Measurements from ENCODE around the gene RALGAPA2. TPM values are rescaled to one million over a fixed set of nuclear protein-coding genes. Genes with fewer than 3 reads are reported as not detected.

Gene RALGAPA2
- total RNA-seq, 2 experiments from 2014 or later, result 21.2 to 21.9 TPM

DNA sequence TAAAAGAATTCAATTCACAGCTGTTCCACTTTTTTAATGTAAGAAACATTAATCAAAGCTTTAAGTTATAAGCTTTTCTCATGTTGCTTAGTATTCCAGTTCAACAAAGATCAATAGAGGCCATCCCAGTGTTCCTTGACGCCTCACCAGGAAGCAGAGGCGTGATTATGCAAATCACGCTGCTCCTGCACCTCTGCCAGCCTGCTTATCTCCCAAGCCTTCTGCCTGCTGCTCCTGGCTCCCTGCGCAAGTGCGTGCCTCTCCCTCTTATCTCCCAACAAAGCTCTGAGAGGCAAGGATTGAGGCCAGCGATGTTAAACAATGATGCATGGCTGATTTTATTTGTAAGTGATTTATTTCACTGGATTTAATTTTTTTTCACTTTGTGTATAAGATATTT, 301.8 kb downstream of the RALGAPA2 start:
- no peak for ATAC-seq (ENCODE audit: poor library complexity)
- Mint-ChIP-seq H3K27ac (no peak overlapping the region), H3K4me3 (no peak overlapping the region), H3K27me3 (no peaks in the 10 kb centered on the region), H3K4me1 (ENCODE audit: low read depth) (no peaks in the 10 kb centered on the region), H3K9me3 (no peaks in the 10 kb centered on the region), H3K36me3 (ENCODE audit: low read depth) (peaks cover 40% of the 10 kb centered on the region)
- H3K4me3 ChIP-seq (ENCODE audit: low read length), result no peak overlapping the region
- TF ChIP-seq, protein P1, sequence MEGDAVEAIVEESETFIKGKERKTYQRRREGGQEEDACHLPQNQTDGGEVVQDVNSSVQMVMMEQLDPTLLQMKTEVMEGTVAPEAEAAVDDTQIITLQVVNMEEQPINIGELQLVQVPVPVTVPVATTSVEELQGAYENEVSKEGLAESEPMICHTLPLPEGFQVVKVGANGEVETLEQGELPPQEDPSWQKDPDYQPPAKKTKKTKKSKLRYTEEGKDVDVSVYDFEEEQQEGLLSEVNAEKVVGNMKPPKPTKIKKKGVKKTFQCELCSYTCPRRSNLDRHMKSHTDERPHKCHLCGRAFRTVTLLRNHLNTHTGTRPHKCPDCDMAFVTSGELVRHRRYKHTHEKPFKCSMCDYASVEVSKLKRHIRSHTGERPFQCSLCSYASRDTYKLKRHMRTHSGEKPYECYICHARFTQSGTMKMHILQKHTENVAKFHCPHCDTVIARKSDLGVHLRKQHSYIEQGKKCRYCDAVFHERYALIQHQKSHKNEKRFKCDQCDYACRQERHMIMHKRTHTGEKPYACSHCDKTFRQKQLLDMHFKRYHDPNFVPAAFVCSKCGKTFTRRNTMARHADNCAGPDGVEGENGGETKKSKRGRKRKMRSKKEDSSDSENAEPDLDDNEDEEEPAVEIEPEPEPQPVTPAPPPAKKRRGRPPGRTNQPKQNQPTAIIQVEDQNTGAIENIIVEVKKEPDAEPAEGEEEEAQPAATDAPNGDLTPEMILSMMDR (IDR thresholded peaks at IDR 0.05), result no peak
- intact Hi-C loops (cut with DNase I, micrococcal nuclease), result no loop called here
- H3K4me1 ChIP-seq (ENCODE audit: insufficient read depth, low read length), result no peaks in the 10 kb centered on the region
- no peaks in the 10 kb centered on the region for H3K9me3 ChIP-seq (ENCODE audit: control insufficient read depth in 1 of 2, insufficient read depth in 1 of 2, low read length in 2 of 2)
- H3K36me3 ChIP-seq (ENCODE audit: insufficient read depth, low read length), result peaks cover 7% of the 10 kb centered on the region
- DNase-seq, result no peak
- ChIA-PET CTCF (no interaction called here), POLR2A (no interaction called here)
- H3K27ac ChIP-seq (ENCODE audit: low read depth in 1 of 2, low read length in 2 of 2), result no peak overlapping the region
- no peaks in the 10 kb centered on the region for H3K27me3 ChIP-seq (ENCODE audit: control insufficient read depth in 1 of 2, insufficient read depth in 2 of 2, low read length in 2 of 2)

DNA sequence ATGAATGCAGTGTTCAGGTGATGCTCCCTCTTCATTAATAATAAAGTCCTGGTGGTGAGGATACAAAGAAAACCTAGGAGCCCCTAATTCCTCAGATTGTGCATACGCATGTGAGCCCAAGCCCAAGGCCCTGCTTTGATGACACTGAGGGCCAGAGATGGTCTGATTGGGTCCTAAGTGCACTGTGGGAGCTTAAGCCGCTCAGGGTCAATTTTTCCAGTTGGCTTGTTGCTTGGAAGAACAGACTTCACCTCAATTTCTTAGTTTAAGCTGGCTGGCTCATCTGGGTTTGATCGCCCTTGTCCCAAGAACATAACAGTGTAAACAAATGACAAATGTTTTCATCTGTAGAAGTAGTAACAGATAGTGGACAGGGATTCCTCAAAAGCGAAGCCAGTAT, 303.1 kb downstream of the RALGAPA2 start:
- Mint-ChIP-seq H3K27ac (no peak overlapping the region), H3K36me3 (ENCODE audit: low read depth) (peaks cover 44% of the 10 kb centered on the region), H3K4me3 (no peak overlapping the region), H3K4me1 (ENCODE audit: low read depth) (no peaks in the 10 kb centered on the region), H3K9me3 (no peaks in the 10 kb centered on the region), H3K27me3 (no peaks in the 10 kb centered on the region)
- Histone ChIP-seq H3K36me3 (ENCODE audit: insufficient read depth, low read length) (peaks cover 7% of the 10 kb centered on the region), H3K4me1 (ENCODE audit: insufficient read depth, low read length) (no peaks in the 10 kb centered on the region), H3K4me3 (ENCODE audit: low read length) (no peak overlapping the region), H3K27ac (ENCODE audit: low read depth in 1 of 2, low read length in 2 of 2) (no peak overlapping the region), H3K9me3 (ENCODE audit: control insufficient read depth in 1 of 2, insufficient read depth in 1 of 2, low read length in 2 of 2) (no peaks in the 10 kb centered on the region), H3K27me3 (ENCODE audit: control insufficient read depth in 1 of 2, insufficient read depth in 2 of 2, low read length in 2 of 2) (no peaks in the 10 kb centered on the region)
- intact Hi-C loops (cut with DNase I, micrococcal nuclease), result no loop called here
- ChIA-PET CTCF (interaction anchor here (0.8 kb wide), 1 partner anchor 15 kb away, joined by 3 read pairs; no protein-coding TSS in a partner anchor), POLR2A (no interaction called here)
- TF ChIP-seq, protein P1 (IDR thresholded peaks at IDR 0.05), result no peak
- no peak for DNase-seq
- ATAC-seq (ENCODE audit: poor library complexity), result no peak

DNA sequence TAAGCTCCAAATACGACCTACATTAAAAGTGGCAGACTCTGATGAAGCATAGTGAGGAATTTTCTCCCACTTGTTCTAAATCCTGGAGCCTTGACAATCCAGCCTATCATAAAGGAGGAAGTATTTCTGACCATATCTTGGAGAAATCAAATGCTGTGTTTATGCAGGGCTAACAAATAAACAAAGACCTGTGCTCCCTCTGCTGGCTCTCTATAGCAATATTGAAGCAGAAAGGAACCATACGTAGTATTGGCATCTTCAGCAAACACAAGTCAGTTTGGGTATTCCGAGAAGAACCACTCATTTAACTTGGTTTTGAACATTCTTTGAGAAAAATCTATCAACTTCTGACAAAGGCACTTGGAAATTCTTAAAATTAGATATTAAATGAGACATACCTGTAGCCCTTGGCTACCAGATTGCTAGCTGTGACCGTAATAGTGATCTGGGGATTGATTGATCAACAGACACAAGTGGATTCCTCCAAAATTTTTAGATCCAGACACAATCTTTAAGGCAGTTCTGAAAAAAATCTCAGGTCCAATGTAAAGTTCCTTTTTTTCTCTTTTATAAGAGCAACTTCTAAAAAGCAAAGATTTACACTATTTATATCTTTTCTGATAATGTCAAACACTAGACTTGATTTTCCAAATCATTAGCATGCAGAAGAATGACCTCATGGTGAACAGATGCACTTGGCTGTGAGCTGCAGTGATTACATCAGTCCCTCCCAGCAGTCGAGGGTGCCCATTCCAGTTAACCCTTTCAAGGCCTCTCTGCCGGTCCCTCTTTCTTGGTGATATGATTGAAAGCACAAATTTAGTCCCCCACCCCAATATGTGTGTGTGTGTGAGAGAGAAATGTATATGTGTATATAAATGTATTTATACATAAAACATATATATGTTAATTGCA, 304.3 kb downstream of the RALGAPA2 start:
- no peak overlapping the region for H3K27ac ChIP-seq (ENCODE audit: low read depth in 1 of 2, low read length in 2 of 2)
- CTCF ChIA-PET, result interaction anchor here (0.8 kb wide), 1 partner anchor 16 kb away, joined by 3 read pairs; no protein-coding TSS in a partner anchor
- TF ChIP-seq, protein P1 (IDR thresholded peaks at IDR 0.05), result no peak
- intact Hi-C loops (cut with DNase I, micrococcal nuclease), result no loop called here
- Mint-ChIP-seq H3K27me3 (no peaks in the 10 kb centered on the region), H3K9me3 (no peaks in the 10 kb centered on the region), H3K4me3 (no peak overlapping the region), H3K4me1 (ENCODE audit: low read depth) (no peaks in the 10 kb centered on the region), H3K27ac (no peak overlapping the region), H3K36me3 (ENCODE audit: low read depth) (peaks cover 41% of the 10 kb centered on the region)
- POLR2A ChIA-PET, result no interaction called here
- DNase-seq, result no peak
- H3K4me3 ChIP-seq (ENCODE audit: low read length), result no peak overlapping the region
- H3K4me1 ChIP-seq (ENCODE audit: insufficient read depth, low read length), result no peaks in the 10 kb centered on the region
- H3K9me3 ChIP-seq (ENCODE audit: control insufficient read depth in 1 of 2, insufficient read depth in 1 of 2, low read length in 2 of 2), result no peaks in the 10 kb centered on the region
- H3K36me3 ChIP-seq (ENCODE audit: insufficient read depth, low read length), result peaks cover 7% of the 10 kb centered on the region
- H3K27me3 ChIP-seq (ENCODE audit: control insufficient read depth in 1 of 2, insufficient read depth in 2 of 2, low read length in 2 of 2), result no peaks in the 10 kb centered on the region
- ATAC-seq (ENCODE audit: poor library complexity), result no peak

Data from CD4-positive, alpha-beta T cell (primary cell).